ENCODE results near the gene KCNH3.
"Not testable (repeated sequence)": the region's sequence is repeated elsewhere in the genome, so short reads cannot be mapped to it uniquely, and the experiment has no call there.

The KCNH3 gene

DNA sequence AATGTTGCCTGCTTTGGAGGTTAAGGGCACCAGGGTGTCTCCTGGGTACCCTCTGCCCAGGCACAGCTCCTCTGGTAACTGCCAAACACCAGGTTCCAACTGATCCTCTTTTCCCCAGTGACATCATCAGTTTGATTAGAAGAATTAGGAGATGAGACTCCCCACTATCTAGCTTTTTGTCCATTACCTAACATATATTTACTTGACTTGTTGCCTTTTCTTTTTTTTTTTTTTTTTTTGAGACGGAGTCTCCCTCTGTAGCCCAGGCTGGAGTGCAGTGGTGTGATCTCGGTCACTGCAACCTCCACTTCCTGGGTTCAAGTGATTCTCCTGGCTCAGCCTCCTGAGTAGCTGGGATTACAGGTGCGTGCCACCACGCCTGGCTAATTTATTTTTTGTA, 66.7 kb downstream of the KCNH3 start, which contains the start of gene FAM186B:
FAM186B (minus strand) TSS at position 101 of the 400 bp plus-strand sequence. CDS start 162 bp downstream, outside the sequence.
- not testable (repeated sequence) for H3K9ac ChIP-seq (ENCODE audit: low read length); H3K9me3 ChIP-seq (ENCODE audit: control insufficient read depth, low read length); H3K27me3 ChIP-seq (replicated peaks; ENCODE audit: control insufficient read depth, insufficient read depth, low read length); H3K4me3 ChIP-seq (ENCODE audit: low read length); DNase-seq (ENCODE audit: low read depth); H3K36me3 ChIP-seq (ENCODE audit: control insufficient read depth, insufficient read depth, low read length, severe bottlenecking)
- H3K4me1 ChIP-seq (ENCODE audit: control insufficient read depth, insufficient read depth, low read length) = peaks cover 26% of the 10 kb centered on the region
